H9 (cell line): ENCODE data around the gene SHISA9. TPM values are rescaled to one million over a fixed set of nuclear protein-coding genes. Genes with fewer than 3 reads are reported as not detected.

Experiments used
- DNase-seq: peaks from one replicate; pipeline ENCODE4 v3.0.0-alpha.2; 2017
- H2AFZ ChIP-seq: one replicate; pipeline ENCODE4 v1.6.1; 2013; ENCODE audit warnings: mild to moderate bottlenecking, low read length, control low read depth, moderate library complexity
- H2AK5ac ChIP-seq: 2 replicates; pipeline ENCODE4 v1.6.1; 2013; ENCODE audit warnings: low read length, control low read depth, mixed read lengths; ENCODE audit not compliant: insufficient read length
- H2BK120ac ChIP-seq: one replicate; pipeline ENCODE4 v1.6.1; 2013; ENCODE audit warnings: low read depth, mild to moderate bottlenecking, low read length, control low read depth, inconsistent platforms; ENCODE audit not compliant: poor library complexity, severe bottlenecking
- H2BK12ac ChIP-seq: 2 replicates; pipeline ENCODE4 v1.6.1; 2013; ENCODE audit warnings: low read length, control low read depth, mixed read lengths, low read depth; ENCODE audit not compliant: insufficient read length
- H2BK15ac ChIP-seq: 2 replicates; pipeline ENCODE4 v1.6.1; 2013; ENCODE audit warnings: low read depth, low read length, control low read depth
- H2BK20ac ChIP-seq: one replicate; pipeline ENCODE4 v1.6.1; 2013; ENCODE audit warnings: low read depth, mild to moderate bottlenecking, low read length, control low read depth, inconsistent platforms; ENCODE audit not compliant: poor library complexity, severe bottlenecking
- H2BK5ac ChIP-seq: 2 replicates; pipeline ENCODE4 v1.6.1; 2013; ENCODE audit warnings: low read length, control low read depth, mixed read lengths; ENCODE audit not compliant: insufficient read length
- H3K14ac ChIP-seq: 2 replicates; pipeline ENCODE4 v1.6.1; 2013; ENCODE audit warnings: low read length, control low read depth; ENCODE audit not compliant: insufficient read depth
- H3K18ac ChIP-seq: 2 replicates; pipeline ENCODE4 v1.6.1; 2013; ENCODE audit warnings: low read depth, mild to moderate bottlenecking, mixed read lengths, low read length, control low read depth; ENCODE audit not compliant: insufficient read length
- H3K23ac ChIP-seq: 2 replicates; pipeline ENCODE4 v1.6.1; 2013; ENCODE audit warnings: low read length, control low read depth, mixed read lengths, low read depth; ENCODE audit not compliant: insufficient read length
- H3K23me2 ChIP-seq: 2 replicates; pipeline ENCODE4 v1.6.1; 2013; ENCODE audit warnings: low read depth, mild to moderate bottlenecking, mixed read lengths, low read length, control low read depth; ENCODE audit not compliant: insufficient read length, poor library complexity, severe bottlenecking
- H3K27ac ChIP-seq: 2 replicates; pipeline ENCODE4 v1.5.1; 2013; ENCODE audit warnings: low read length, control low read depth, mixed read lengths, low read depth; ENCODE audit not compliant: insufficient read length
- H3K27me3 ChIP-seq: 2 replicates; pipeline ENCODE4 v1.6.1; 2013; ENCODE audit warnings: low read length, control low read depth, inconsistent platforms; ENCODE audit not compliant: insufficient read depth
- H3K4ac ChIP-seq: 2 replicates; pipeline ENCODE4 v1.6.1; 2013; ENCODE audit warnings: low read depth, mild to moderate bottlenecking, control low read depth, inconsistent platforms, low read length, moderate library complexity
- H3K4me1 ChIP-seq: 2 replicates; pipeline ENCODE4 v1.6.1; 2013; ENCODE audit warnings: low read length, control low read depth, inconsistent platforms; ENCODE audit not compliant: insufficient read depth
- H3K4me2 ChIP-seq: 2 replicates; pipeline ENCODE4 v1.6.1; 2013; ENCODE audit warnings: low read length, control low read depth, mixed read lengths; ENCODE audit not compliant: insufficient read length, insufficient read depth
- H3K56ac ChIP-seq: 2 replicates; pipeline ENCODE4 v1.6.1; 2013; ENCODE audit warnings: low read depth, mild to moderate bottlenecking, mixed read lengths, low read length, control low read depth; ENCODE audit not compliant: insufficient read length
- H3K79me1 ChIP-seq: 2 replicates; pipeline ENCODE4 v1.6.1; 2013; ENCODE audit warnings: low read depth, mild to moderate bottlenecking, moderate library complexity, low read length, control low read depth, inconsistent platforms; ENCODE audit not compliant: insufficient read depth, poor library complexity, severe bottlenecking
- H3K79me2 ChIP-seq: 2 replicates; pipeline ENCODE4 v1.6.1; 2013; ENCODE audit warnings: low read length, control low read depth, inconsistent platforms; ENCODE audit not compliant: insufficient read depth
- H3K9ac ChIP-seq: 2 replicates; pipeline ENCODE4 v1.6.1; 2013; ENCODE audit warnings: low read length, control low read depth, mixed read lengths; ENCODE audit not compliant: insufficient read length; ENCODE audit errors: extremely low read depth
- H3K9me3 ChIP-seq: one replicate; pipeline ENCODE4 v1.6.1; 2013; ENCODE audit warnings: low read depth, low read length, inconsistent platforms; ENCODE audit not compliant: control insufficient read depth
- H3T11ph ChIP-seq: one replicate; pipeline ENCODE4 v1.6.1; 2013; ENCODE audit warnings: mild to moderate bottlenecking, low read length, control low read depth, inconsistent platforms
- H4K20me1 ChIP-seq: one replicate; pipeline ENCODE4 v1.6.1; 2013; ENCODE audit not compliant: control insufficient read depth, insufficient read length, insufficient read depth
- H4K5ac ChIP-seq: 2 replicates; pipeline ENCODE4 v1.6.1; 2013; ENCODE audit warnings: low read depth, mild to moderate bottlenecking, mixed read lengths, low read length, control low read depth; ENCODE audit not compliant: insufficient read length
- H4K8ac ChIP-seq: replicated peaks from 2 replicates; pipeline ENCODE4 v1.6.1; 2013; ENCODE audit warnings: low read length, control low read depth, mixed read lengths, low read depth; ENCODE audit not compliant: insufficient read length
- H4K91ac ChIP-seq: 2 replicates; pipeline ENCODE4 v1.6.1; 2013; ENCODE audit warnings: low read depth, mild to moderate bottlenecking, moderate library complexity, mixed read lengths, low read length, control low read depth; ENCODE audit not compliant: insufficient read length
- H3K27ac Mint-ChIP-seq, 3 experiments: 2 replicates in 2 of 3; 3 replicates in 1 of 3; pipeline ENCODE4 v1.8.0; 2020 to 2021; ENCODE audit warnings: mixed read lengths in 3 of 3, mild to moderate bottlenecking in 1 of 3, moderate library complexity in 1 of 3
- H3K27me3 Mint-ChIP-seq: 2 replicates; pipeline ENCODE4 v1.8.0; 2021; ENCODE audit warnings: low read depth, mild to moderate bottlenecking, moderate library complexity, mixed read lengths
- H3K36me3 Mint-ChIP-seq, 3 experiments: 2 replicates in 2 of 3; 3 replicates in 1 of 3; pipeline ENCODE4 v1.8.0; 2020 to 2021; ENCODE audit warnings: low read depth in 3 of 3, mixed read lengths in 3 of 3; ENCODE audit not compliant: insufficient read depth in 1 of 3
- H3K4me1 Mint-ChIP-seq, 2 experiments: 2 replicates each; pipeline ENCODE4 v1.8.0; 2020; ENCODE audit warnings: mixed read lengths in 2 of 2
- H3K4me3 Mint-ChIP-seq, 2 experiments: 2 replicates in 1 of 2; 3 replicates in 1 of 2; pipeline ENCODE4 v1.8.0; 2020 to 2021; ENCODE audit warnings: mild to moderate bottlenecking in 2 of 2, mixed read lengths in 2 of 2, moderate library complexity in 1 of 2
- H3K9me3 Mint-ChIP-seq, 2 experiments: 2 replicates in 1 of 2; 3 replicates in 1 of 2; pipeline ENCODE4 v1.8.0; 2020; ENCODE audit warnings: mild to moderate bottlenecking in 2 of 2, mixed read lengths in 2 of 2, moderate library complexity in 1 of 2
- CTCF ChIP-seq: fragments of 200-600 bp; sonication (generic); conservative IDR thresholded peaks from 3 replicates; pipeline ENCODE4 v1.8.0; 2021; ENCODE audit warnings: antibody characterized with exemption, mild to moderate bottlenecking
- WGBS: extraction: QIAGEN DNeasy Blood & Tissue Kit; methylation state at CpG from one replicate; pipeline ENCODE4 v1.1.7; 2013; ENCODE audit warnings: missing lambda C conversion rate, low lambda C conversion rate, mixed read lengths; ENCODE audit not compliant: insufficient read length; ENCODE audit errors: extremely low coverage; 5-methylcytosine and 5-hydroxymethylcytosine counted together
- total RNA-seq: library from RNA; stranded (reverse); gene quantifications from 2 replicates; pipeline ENCODE4 v1.2.1, GENCODE V29; 2021

The SHISA9 gene
- total RNA-seq, 1 experiment from 2014 or later: 7.0 TPM

GRCh38 chr16:12862941-12863340, 38.5 kb upstream of the SHISA9 start:
- H3K4me1 Mint-ChIP-seq: no peaks in the 10 kb centered on the region
- H4K91ac ChIP-seq: no peak overlapping the region
- no peak overlapping the region for H2BK20ac ChIP-seq
- H4K5ac ChIP-seq: no peak overlapping the region
- H3T11ph ChIP-seq: no peak overlapping the region
- no peaks in the 10 kb centered on the region for H3K9me3 ChIP-seq
- TF ChIP-seq CTCF: no peak
- no peaks in the 10 kb centered on the region for H4K20me1 ChIP-seq
- no peak overlapping the region for H2AK5ac ChIP-seq
- H3K79me1 ChIP-seq: no peaks in the 10 kb centered on the region
- H2BK15ac ChIP-seq: no peak overlapping the region
- H2AFZ ChIP-seq: no peak overlapping the region
- H3K4me2 ChIP-seq: no peak overlapping the region
- no peak overlapping the region for H2BK5ac ChIP-seq
- no peak overlapping the region for H3K9ac ChIP-seq
- no peak overlapping the region for H3K18ac ChIP-seq
- no peak overlapping the region for H2BK120ac ChIP-seq
- no peak overlapping the region for H3K56ac ChIP-seq
- no peaks in the 10 kb centered on the region for H3K9me3 Mint-ChIP-seq
- H2BK12ac ChIP-seq: no peak overlapping the region
- no CpG with 5 or more reads among the region's 5 CpGs for WGBS
- H3K14ac ChIP-seq: no peak overlapping the region
- no peak for DNase-seq
- peak overlapping the region in 1 of 3 experiments; percentile 71; a peak in 1 of 7 replicates for H3K27ac Mint-ChIP-seq
- H3K23me2 ChIP-seq: no peaks in the 10 kb centered on the region
- no peaks in the 10 kb centered on the region for H3K27me3 Mint-ChIP-seq
- H3K36me3 Mint-ChIP-seq: no peaks in the 10 kb centered on the region; a peak in 1 of 7 replicates
- no peaks in the 10 kb centered on the region for H3K4me1 ChIP-seq
- H3K4me3 Mint-ChIP-seq: no peak overlapping the region
- H3K27ac ChIP-seq: no peak overlapping the region
- no peak overlapping the region for H3K23ac ChIP-seq
- no peak overlapping the region for H3K4ac ChIP-seq
- no peaks in the 10 kb centered on the region; the same call in 1 of the 2 replicates for H3K79me2 ChIP-seq
- H3K27me3 ChIP-seq: no peaks in the 10 kb centered on the region
- no peak overlapping the region for H4K8ac ChIP-seq
